IgD-negative memory B cell (primary cell): Measurements from ENCODE around the gene CCDC171. TPM values are rescaled to one million over a fixed set of nuclear protein-coding genes. Genes with fewer than 3 reads are reported as not detected.

ENCODE experiments used
- H3K27ac Mint-ChIP-seq, 3 donors: one replicate each; pipeline ENCODE4 v1.8.0; 2020 to 2022; ENCODE audit warnings: mild to moderate bottlenecking in 3 of 3, mixed read lengths in 3 of 3, moderate library complexity in 1 of 3
- H3K27me3 Mint-ChIP-seq: one replicate; pipeline ENCODE4 v1.8.0; 2021; ENCODE audit warnings: mixed read lengths
- H3K36me3 Mint-ChIP-seq: one replicate; pipeline ENCODE4 v1.8.0; 2020; ENCODE audit warnings: mild to moderate bottlenecking, mixed read lengths
- H3K4me1 Mint-ChIP-seq, 3 donors: one replicate each; pipeline ENCODE4 v1.8.0; 2020 to 2022; ENCODE audit warnings: mixed read lengths in 3 of 3, mild to moderate bottlenecking in 1 of 3
- H3K4me3 Mint-ChIP-seq, 4 donors: one replicate each; pipeline ENCODE4 v1.8.0; 2020 to 2022; ENCODE audit warnings: mild to moderate bottlenecking in 4 of 4, mixed read lengths in 4 of 4, moderate library complexity in 3 of 4
- H3K9me3 Mint-ChIP-seq, 3 donors: one replicate each; pipeline ENCODE4 v1.8.0; 2020 to 2021; ENCODE audit warnings: mixed read lengths in 3 of 3, mild to moderate bottlenecking in 1 of 3
- polyA plus RNA-seq: library from polyadenylated mRNA; unstranded; fragments of 300-500 nt; fragmentation: Illumina TruSeq; gene quantifications from one replicate; pipeline ENCODE4 v1.2.3, GENCODE V29; 2021

CCDC171 gene
- polyA plus RNA-seq, 1 donor from 2014 or later, result 0.18 TPM

GRCh38 chr9:15967068-15967467, 414.2 kb downstream of the CCDC171 start:
- no peak overlapping the region for H3K27ac Mint-ChIP-seq
- H3K4me1 Mint-ChIP-seq, result no peaks in the 10 kb centered on the region
- H3K36me3 Mint-ChIP-seq, result no peaks in the 10 kb centered on the region
- no peaks in the 10 kb centered on the region for H3K27me3 Mint-ChIP-seq
- H3K4me3 Mint-ChIP-seq, result no peak overlapping the region
- H3K9me3 Mint-ChIP-seq, result no peaks in the 10 kb centered on the region

- Mint-ChIP-seq H3K36me3 (no peaks in the 10 kb centered on the region), H3K9me3 (no peaks in the 10 kb centered on the region), H3K27ac (no peak overlapping the region), H3K4me3 (no peak overlapping the region), H3K4me1 (no peaks in the 10 kb centered on the region), H3K27me3 (no peaks in the 10 kb centered on the region)
Measured at GRCh38 chr9:15972760-15973159, 419.9 kb downstream of the CCDC171 start.

GRCh38 chr9:15975101-15975778, 422.4 kb downstream of the CCDC171 start:
- H3K4me3 Mint-ChIP-seq, result no peak overlapping the region
- no peaks in the 10 kb centered on the region for H3K27me3 Mint-ChIP-seq
- H3K27ac Mint-ChIP-seq, result peak overlapping the region in 1 of 3 donors; percentile 2
- no peaks in the 10 kb centered on the region for H3K4me1 Mint-ChIP-seq
- no peaks in the 10 kb centered on the region for H3K9me3 Mint-ChIP-seq
- no peaks in the 10 kb centered on the region for H3K36me3 Mint-ChIP-seq

- Mint-ChIP-seq H3K36me3 (no peaks in the 10 kb centered on the region), H3K27ac (no peak overlapping the region), H3K9me3 (no peaks in the 10 kb centered on the region), H3K4me1 (no peaks in the 10 kb centered on the region), H3K4me3 (no peak overlapping the region), H3K27me3 (no peaks in the 10 kb centered on the region)
Measured at GRCh38 chr9:15977438-15977837, 424.6 kb downstream of the CCDC171 start.

DNA sequence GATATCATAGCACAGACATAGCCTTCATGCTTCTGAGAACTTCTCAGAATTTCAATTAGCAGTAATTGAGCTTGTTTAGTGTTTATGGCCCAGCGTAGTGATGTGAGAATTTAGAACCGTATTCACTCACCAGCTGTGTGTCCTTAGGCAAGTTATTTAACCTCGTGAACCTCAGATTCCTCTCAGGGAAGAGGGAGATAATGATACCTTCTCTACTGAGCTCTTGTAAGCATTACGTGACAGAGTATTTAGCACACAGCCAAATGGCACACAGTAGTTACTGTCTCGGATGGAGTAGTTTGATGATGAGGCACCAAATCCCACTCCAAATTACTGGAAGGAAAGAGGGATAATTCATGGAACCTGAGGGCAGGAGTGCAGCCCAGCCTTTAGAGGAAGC, 429.3 kb downstream of the CCDC171 start:
- no peak overlapping the region for H3K4me3 Mint-ChIP-seq
- no peaks in the 10 kb centered on the region for H3K36me3 Mint-ChIP-seq
- no peak overlapping the region for H3K27ac Mint-ChIP-seq
- no peaks in the 10 kb centered on the region for H3K4me1 Mint-ChIP-seq
- no peaks in the 10 kb centered on the region for H3K27me3 Mint-ChIP-seq
- H3K9me3 Mint-ChIP-seq, result no peaks in the 10 kb centered on the region

GRCh38 chr9:15999422-16000339, 446.8 kb downstream of the CCDC171 start:
- Mint-ChIP-seq H3K27me3 (no peaks in the 10 kb centered on the region), H3K36me3 (no peaks in the 10 kb centered on the region), H3K27ac (no peak overlapping the region), H3K9me3 (peaks cover 2 to 14% (median 2%) of the 10 kb centered on the region in 3 donors), H3K4me3 (no peak overlapping the region), H3K4me1 (no peaks in the 10 kb centered on the region)

GRCh38 chr9:16000811-16001210, 448.0 kb downstream of the CCDC171 start:
- no peaks in the 10 kb centered on the region for H3K4me1 Mint-ChIP-seq
- H3K4me3 Mint-ChIP-seq, result no peak overlapping the region
- H3K36me3 Mint-ChIP-seq, result no peaks in the 10 kb centered on the region
- no peaks in the 10 kb centered on the region for H3K27me3 Mint-ChIP-seq
- H3K27ac Mint-ChIP-seq, result no peak overlapping the region
- H3K9me3 Mint-ChIP-seq, result peaks cover 2 to 14% (median 2%) of the 10 kb centered on the region in 3 donors

DNA sequence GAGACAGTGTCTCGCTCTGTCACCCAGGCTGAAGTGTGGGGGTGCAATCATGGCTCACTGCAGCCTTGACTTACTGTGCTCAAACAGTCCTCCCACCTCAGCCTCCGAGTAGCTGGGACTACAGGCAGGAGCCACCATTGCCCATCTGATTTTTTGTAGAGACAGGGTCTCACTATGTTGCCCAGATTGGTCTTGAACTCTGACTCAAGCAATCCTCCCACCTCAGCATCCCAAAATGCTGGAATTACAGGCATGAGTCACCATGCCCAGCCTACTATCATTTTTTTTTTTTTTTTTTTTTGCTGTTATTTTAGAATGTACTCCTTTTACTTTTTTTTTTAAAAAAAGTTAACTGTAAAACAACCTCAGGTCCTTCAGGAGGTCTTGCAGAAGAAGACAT, 449.0 kb downstream of the CCDC171 start:
- Mint-ChIP-seq H3K27me3 (no peaks in the 10 kb centered on the region), H3K36me3 (no peaks in the 10 kb centered on the region), H3K4me1 (no peaks in the 10 kb centered on the region), H3K27ac (no peak overlapping the region), H3K9me3 (peaks cover under 1 to 12% (median 2%) of the 10 kb centered on the region in 3 donors), H3K4me3 (no peak overlapping the region)

DNA sequence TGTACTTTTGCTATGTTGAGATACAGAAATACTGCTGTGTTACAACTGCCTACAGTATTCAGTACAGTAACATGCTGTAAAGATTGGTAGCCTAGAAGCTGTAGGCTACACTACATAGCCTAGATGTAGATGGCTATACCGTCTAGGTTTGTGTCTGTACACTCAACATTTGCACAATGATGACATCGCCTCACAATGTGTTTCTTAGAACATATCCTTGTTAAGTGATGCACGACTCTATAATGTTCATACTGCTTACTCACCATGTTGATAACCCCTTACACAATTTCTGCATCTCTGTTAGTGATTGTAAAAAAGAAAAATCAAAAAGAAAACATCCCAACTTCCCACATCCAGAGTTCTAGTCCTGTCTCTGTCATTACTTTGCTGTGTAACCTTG, 450.0 kb downstream of the CCDC171 start:
- Mint-ChIP-seq H3K4me1 (no peaks in the 10 kb centered on the region), H3K9me3 (peaks cover 2 to 11% (median 2%) of the 10 kb centered on the region in 3 donors), H3K4me3 (no peak overlapping the region), H3K36me3 (no peaks in the 10 kb centered on the region), H3K27me3 (no peaks in the 10 kb centered on the region), H3K27ac (no peak overlapping the region)

DNA sequence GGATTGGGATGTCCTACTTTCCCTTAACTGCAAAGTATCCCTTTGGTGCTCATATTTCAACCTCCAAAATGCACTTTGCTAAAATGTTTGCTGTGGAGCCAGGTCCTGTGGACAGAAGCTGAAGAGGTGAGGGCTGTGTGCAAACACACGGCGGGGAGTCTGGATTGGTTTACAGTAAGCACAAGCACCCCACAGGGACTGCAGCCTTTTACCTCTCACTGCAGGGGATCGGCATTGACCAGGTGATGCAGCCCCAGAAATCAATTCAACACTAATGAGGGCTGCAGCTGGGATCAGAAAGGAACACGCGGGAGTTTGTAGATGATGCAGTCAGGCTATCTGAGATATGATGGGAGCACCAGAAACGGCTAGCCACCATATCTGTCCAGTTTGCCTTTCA, 450.9 kb downstream of the CCDC171 start:
- peaks cover 0 to 11% (median 4%) of the 10 kb centered on the region in 3 donors for H3K9me3 Mint-ChIP-seq
- H3K4me1 Mint-ChIP-seq, result no peaks in the 10 kb centered on the region
- no peaks in the 10 kb centered on the region for H3K36me3 Mint-ChIP-seq
- no peak overlapping the region for H3K4me3 Mint-ChIP-seq
- no peaks in the 10 kb centered on the region for H3K27me3 Mint-ChIP-seq
- no peak overlapping the region for H3K27ac Mint-ChIP-seq

- no peak overlapping the region for H3K27ac Mint-ChIP-seq
- no peak overlapping the region for H3K4me3 Mint-ChIP-seq
Measured at GRCh38 chr9:16004613-16005012, 451.8 kb downstream of the CCDC171 start.

GRCh38 chr9:16010221-16010620, 457.4 kb downstream of the CCDC171 start:
- H3K4me1 Mint-ChIP-seq, result no peaks in the 10 kb centered on the region
- H3K36me3 Mint-ChIP-seq, result no peaks in the 10 kb centered on the region
- no peak overlapping the region for H3K27ac Mint-ChIP-seq
- no peak overlapping the region for H3K4me3 Mint-ChIP-seq
- H3K27me3 Mint-ChIP-seq, result no peaks in the 10 kb centered on the region
- H3K9me3 Mint-ChIP-seq, result peaks cover 7 to 12% (median 11%) of the 10 kb centered on the region in 3 donors

More at GRCh38 chr9:16004613-16005012, 451.8 kb downstream of the CCDC171 start:
- Mint-ChIP-seq H3K36me3 (no peaks in the 10 kb centered on the region), H3K9me3 (peaks cover 0 to 10% (median 4%) of the 10 kb centered on the region in 3 donors), H3K27me3 (no peaks in the 10 kb centered on the region), H3K4me1 (no peaks in the 10 kb centered on the region)

GRCh38 chr9:16012621-16013020, 459.8 kb downstream of the CCDC171 start:
- H3K27ac Mint-ChIP-seq, result no peak overlapping the region
- H3K4me3 Mint-ChIP-seq, result no peak overlapping the region
- H3K27me3 Mint-ChIP-seq, result no peaks in the 10 kb centered on the region
- H3K36me3 Mint-ChIP-seq, result no peaks in the 10 kb centered on the region
- H3K9me3 Mint-ChIP-seq, result peaks cover 7 to 25% (median 14%) of the 10 kb centered on the region in 3 donors
- no peaks in the 10 kb centered on the region for H3K4me1 Mint-ChIP-seq

GRCh38 chr9:16013366-16013765, 460.5 kb downstream of the CCDC171 start:
- no peaks in the 10 kb centered on the region for H3K36me3 Mint-ChIP-seq
- H3K4me3 Mint-ChIP-seq, result no peak overlapping the region
- no peaks in the 10 kb centered on the region for H3K27me3 Mint-ChIP-seq
- H3K4me1 Mint-ChIP-seq, result no peaks in the 10 kb centered on the region
- peaks cover 4 to 25% (median 14%) of the 10 kb centered on the region in 3 donors for H3K9me3 Mint-ChIP-seq
- no peak overlapping the region for H3K27ac Mint-ChIP-seq

- H3K4me3 Mint-ChIP-seq, result no peak overlapping the region
- H3K27me3 Mint-ChIP-seq, result no peaks in the 10 kb centered on the region
- H3K27ac Mint-ChIP-seq, result no peak overlapping the region
- H3K36me3 Mint-ChIP-seq, result no peaks in the 10 kb centered on the region
- H3K9me3 Mint-ChIP-seq, result peaks cover 4 to 25% (median 14%) of the 10 kb centered on the region in 3 donors
- no peaks in the 10 kb centered on the region for H3K4me1 Mint-ChIP-seq
Measured at GRCh38 chr9:16013826-16014225, 461.0 kb downstream of the CCDC171 start.
